B cell (primary cell): ENCODE results near the gene MAP2K7. TPM values are rescaled to one million over a fixed set of nuclear protein-coding genes. Genes with fewer than 3 reads are reported as not detected.

Experiments
- ATAC-seq: fragments of 200-7000 bp; cut with Tn5 transposase; one replicate; pipeline ENCODE4 v1.10.0; 2021; ENCODE audit warnings: low read depth, mild to moderate bottlenecking, moderate number of reproducible peaks, moderate library complexity
- CTCF ChIA-PET: fragments of 350-600 bp; sonication (Branson Sonifier 250); formaldehyde crosslinking; loops from one replicate; lab custom pipeline; 2021; ENCODE audit warnings: antibody characterized with exemption, inconsistent platforms; lab: Charles Lee
- POLR2A ChIA-PET: fragments of 350-600 bp; sonication (Branson Sonifier 250); formaldehyde crosslinking; loops from one replicate; lab custom pipeline; 2021; ENCODE audit warnings: antibody characterized with exemption; lab: Charles Lee
- DNase-seq: peaks from one replicate; pipeline ENCODE4 v3.0.0; 2013
- H2AFZ ChIP-seq: 2 replicates; pipeline ENCODE4 v1.6.1; 2012; ENCODE audit warnings: mild to moderate bottlenecking, low read depth, low read length; ENCODE audit not compliant: insufficient read depth, poor library complexity, severe bottlenecking
- H3K27ac ChIP-seq, 2 donors: 1 replicate in 1 of 2; 2 replicates in 1 of 2; pipeline ENCODE4 v1.5.1; 2012 to 2013; ENCODE audit warnings: low read length in 2 of 2, mild to moderate bottlenecking in 2 of 2, moderate library complexity in 1 of 2
- H3K27me3 ChIP-seq, 4 experiments: fragments of 200-600 bp in 1 of 4; sonication (generic) in 1 of 4; replicated peaks in 1 of 4; 1 replicate in 2 of 4; 2 replicates in 2 of 4; pipeline versions ENCODE4 v1.6.1 to v1.7.0; 2013 to 2016; ENCODE audit warnings: low read length in 3 of 4, mild to moderate bottlenecking in 2 of 4, mixed read lengths in 1 of 4, moderate library complexity in 1 of 4; ENCODE audit not compliant: insufficient read depth in 4 of 4, control insufficient read depth in 3 of 4; ENCODE audit errors: control extremely low read depth in 1 of 4
- H3K36me3 ChIP-seq, 2 experiments: replicated peaks in 1 of 2; 1 replicate in 1 of 2; 2 replicates in 1 of 2; pipeline versions ENCODE4 v1.6.1 to v1.7.1; 2013; ENCODE audit warnings: low read length in 1 of 2; ENCODE audit not compliant: insufficient read depth in 2 of 2, control insufficient read depth in 1 of 2; ENCODE audit errors: control extremely low read depth in 1 of 2, extremely low read depth in 1 of 2
- H3K4me1 ChIP-seq, 2 donors: fragments of 200-600 bp in 1 of 2; sonication (generic) in 1 of 2; 1 replicate in 1 of 2; 2 replicates in 1 of 2; pipeline versions ENCODE4 v1.5.1 to v1.6.1; 2013 to 2017; ENCODE audit warnings: low read length in 2 of 2; ENCODE audit not compliant: control insufficient read depth in 2 of 2, insufficient read depth in 2 of 2
- H3K4me2 ChIP-seq: replicated peaks from 2 replicates; pipeline ENCODE3; 2012; ENCODE audit warnings: mild to moderate bottlenecking, low read depth, low read length; ENCODE audit not compliant: poor library complexity, severe bottlenecking
- H3K4me3 ChIP-seq, 5 experiments: fragments of 200-600 bp in 1 of 5; sonication (generic) in 1 of 5; 1 replicate in 3 of 5; 2 replicates in 2 of 5; pipeline versions ENCODE4 v1.5.1 to v1.7.0; 2011 to 2016; ENCODE audit warnings: low read length in 4 of 5, mild to moderate bottlenecking in 4 of 5, low read depth in 2 of 5, control low read depth in 1 of 5, moderate library complexity in 1 of 5; ENCODE audit not compliant: insufficient read depth in 1 of 5; ENCODE audit errors: control extremely low read depth in 1 of 5, extremely low read depth in 1 of 5
- H3K79me2 ChIP-seq: fragments of 200-600 bp; sonication (generic); one replicate; pipeline ENCODE4 v1.6.0; 2016; ENCODE audit warnings: low read length; ENCODE audit not compliant: control insufficient read depth, insufficient read depth
- H3K9ac ChIP-seq: fragments of 200-600 bp; sonication (generic); 2 replicates; pipeline ENCODE4 v1.6.1; 2017; ENCODE audit warnings: mild to moderate bottlenecking, low read length, moderate library complexity
- H3K9me3 ChIP-seq, 3 donors: one replicate each; pipeline versions ENCODE4 v1.6.1 to v1.7.1; 2013; ENCODE audit warnings: low read length in 2 of 3; ENCODE audit not compliant: control insufficient read depth in 2 of 3, insufficient read depth in 1 of 3; ENCODE audit errors: control extremely low read depth in 1 of 3
- H4K20me1 ChIP-seq: 2 replicates; pipeline ENCODE4 v1.6.0; 2012; ENCODE audit warnings: mild to moderate bottlenecking, low read length; ENCODE audit not compliant: insufficient read depth, control insufficient read depth, poor library complexity, severe bottlenecking
- H3K27ac Mint-ChIP-seq: one replicate; pipeline ENCODE4 v1.8.0; 2021; ENCODE audit warnings: mixed read lengths
- H3K27me3 Mint-ChIP-seq: one replicate; pipeline ENCODE4 v1.8.0; 2021; ENCODE audit warnings: mixed read lengths
- H3K4me1 Mint-ChIP-seq: one replicate; pipeline ENCODE4 v1.8.0; 2021; ENCODE audit warnings: mixed read lengths
- H3K4me3 Mint-ChIP-seq: one replicate; pipeline ENCODE4 v1.8.0; 2021; ENCODE audit warnings: mixed read lengths
- H3K9me3 Mint-ChIP-seq: one replicate; pipeline ENCODE4 v1.8.0; 2022; ENCODE audit warnings: mixed read lengths; ENCODE audit not compliant: insufficient read depth
- CTCF ChIP-seq: fragments of 200-600 bp; IDR thresholded peaks from one replicate; pipeline ENCODE4 v1.8.0; 2022; ENCODE audit warnings: antibody characterized with exemption, mild to moderate bottlenecking
- EZH2 ChIP-seq: IDR thresholded peaks from 2 replicates; pipeline ENCODE4 v1.6.1; 2012; ENCODE audit warnings: borderline replicate concordance, low read depth, mild to moderate bottlenecking, moderate library complexity, low read length; ENCODE audit not compliant: insufficient read depth, poor library complexity, severe bottlenecking
- WGBS: methylation state at CpG from one replicate; pipeline ENCODE4 v1.1.5; 2013; ENCODE audit warnings: missing lambda C conversion rate; ENCODE audit not compliant: insufficient coverage; 5-methylcytosine and 5-hydroxymethylcytosine counted together
- intact Hi-C: fragments of 100-400 bp; cut with micrococcal nuclease; formaldehyde crosslinking; loops from one replicate; pipeline ENCODE4 v1.10.0; 2022
- polyA plus RNA-seq: library from polyadenylated mRNA; depleted of rRNA; stranded (reverse); fragments of >200 nt; gene quantifications from 2 replicates; pipeline ENCODE4 v1.2.3, GENCODE V29; 2012
- total RNA-seq, 2 donors: library from RNA; stranded (reverse); fragments of 120-200 nt in 1 of 2; gene quantifications; 1 replicate in 1 of 2; 2 replicates in 1 of 2; pipeline versions ENCODE4 v1.2.3 to v1.2.4, GENCODE V29; 2013 to 2022

MAP2K7 gene
- total and polyA plus RNA-seq, 2 donors (not counting 1 experiment from before 2014, with no cell fraction given) = 56.0 to 71.9 TPM

GRCh38 chr19:7907544-7907943, 3.9 kb downstream of the MAP2K7 start:
- Mint-ChIP-seq H3K27ac (no peak overlapping the region), H3K9me3 (no peaks in the 10 kb centered on the region), H3K4me1 (peaks cover 28% of the 10 kb centered on the region), H3K27me3 (no peaks in the 10 kb centered on the region), H3K4me3 (no peak overlapping the region)
- peaks cover 19% of the 10 kb centered on the region in 2 donors for H3K4me1 ChIP-seq
- no peaks in the 10 kb centered on the region for H3K27me3 ChIP-seq
- H4K20me1 ChIP-seq = peaks cover 81% of the 10 kb centered on the region
- intact Hi-C loops = no loop called here
- ATAC-seq (no peak), DNase-seq (no peak)
- H3K36me3 ChIP-seq = peaks cover 3 to 41% of the 10 kb centered on the region in 2 experiments
- H3K9ac ChIP-seq = no peak overlapping the region
- H3K27ac ChIP-seq = no peak overlapping the region
- H2AFZ ChIP-seq = no peak overlapping the region
- H3K4me3 ChIP-seq = no peak overlapping the region
- peaks cover 47% of the 10 kb centered on the region for H3K79me2 ChIP-seq
- 92% methylated on average over 8 of the region's 11 CpGs for WGBS
- POLR2A ChIA-PET = no interaction called here
- H3K9me3 ChIP-seq = peaks cover 0 to 7% (median 0%) of the 10 kb centered on the region in 3 donors
- no peak for TF ChIP-seq EZH2
- no peak for TF ChIP-seq CTCF
- no peak overlapping the region for H3K4me2 ChIP-seq
- CTCF ChIA-PET = interaction anchor here (1.3 kb wide), 1 partner anchor 10 kb away, joined by 3 read pairs; no protein-coding TSS in a partner anchor

- Histone ChIP-seq H3K27me3 (no peaks in the 10 kb centered on the region), H3K36me3 (peaks cover 3 to 41% of the 10 kb centered on the region in 2 experiments), H3K79me2 (peaks cover 41% of the 10 kb centered on the region), H3K4me3 (no peak overlapping the region), H3K9me3 (peaks cover 0 to 1% (median 0%) of the 10 kb centered on the region in 3 donors), H3K4me2 (no peak overlapping the region), H4K20me1 (peaks cover 87% of the 10 kb centered on the region), H3K9ac (no peak overlapping the region), H2AFZ (no peak overlapping the region), H3K27ac (no peak overlapping the region), H3K4me1 (peaks cover 13% of the 10 kb centered on the region in 2 donors)
- ATAC-seq (no peak), DNase-seq (no peak)
- no peak overlapping the region for H3K27ac Mint-ChIP-seq
- intact Hi-C loops = no loop called here
- ChIA-PET CTCF (interaction anchor here (1.3 kb wide), 1 partner anchor 9 kb away, joined by 3 read pairs; no protein-coding TSS in a partner anchor), POLR2A (interaction anchor here (0.6 kb wide), 1 partner anchor 157 kb away, joined by 3 read pairs; no protein-coding TSS in a partner anchor)
- H3K4me1 Mint-ChIP-seq = peaks cover 22% of the 10 kb centered on the region
- no peaks in the 10 kb centered on the region for H3K9me3 Mint-ChIP-seq
- H3K4me3 Mint-ChIP-seq = no peak overlapping the region
- WGBS = 90% methylated on average over 13 of the region's 14 CpGs
- H3K27me3 Mint-ChIP-seq = no peaks in the 10 kb centered on the region
- TF ChIP-seq EZH2 (no peak), CTCF (no peak)
Measured at GRCh38 chr19:7908078-7908699, 4.5 kb downstream of the MAP2K7 start.
